H1 (cell line): ENCODE measurements around the gene USP9Y. TPM values are rescaled to one million over a fixed set of nuclear protein-coding genes. Genes with fewer than 3 reads are reported as not detected.

Source experiments
- TBP ChIP-seq: IDR thresholded peaks from 2 replicates; pipeline ENCODE4 v1.6.1; 2011; ENCODE audit warnings: low read depth, low read length, improper control_type of control experiment
- TCF12 ChIP-seq: IDR thresholded peaks from 2 replicates; pipeline ENCODE4 v1.6.1; 2011; ENCODE audit warnings: low read depth, mild to moderate bottlenecking, low read length
- polyA plus RNA-seq, 7 experiments: library from polyadenylated mRNA; depleted of rRNA in 3 of 7; stranded (reverse) in 5 of 7; unstranded in 2 of 7; fragments of >200 nt in 5 of 7; fragments of 200-250 nt in 2 of 7; gene quantifications; 1 replicate in 5 of 7; 2 replicates in 1 of 7; 4 replicates in 1 of 7; pipeline versions ENCODE4 v1.2.1 to v1.2.3, GENCODE V29; 2011 to 2013; ENCODE audit warnings: missing spikeins in 2 of 7, mixed read lengths in 2 of 7
- total RNA-seq: library from RNA; stranded (reverse); fragmentation: NEBNext Ultra II Directional; extraction: Animal tissue kit (Norgen Biotek cat#: 25700); gene quantifications from 2 replicates; pipeline ENCODE4 v1.2.1, GENCODE V29; 2021
- TF ChIP-seq, protein P1 (sequence below): IDR thresholded peaks from 2 replicates; pipeline ENCODE4 v1.6.1; 2012; ENCODE audit warnings: low read length, inconsistent platforms

The USP9Y gene
- total and polyA plus RNA-seq, 2 of the 8 experiments (the other 6 are each of a cell fraction or from before 2014, with no cell fraction given): 28.3 to 34.1 TPM

DNA sequence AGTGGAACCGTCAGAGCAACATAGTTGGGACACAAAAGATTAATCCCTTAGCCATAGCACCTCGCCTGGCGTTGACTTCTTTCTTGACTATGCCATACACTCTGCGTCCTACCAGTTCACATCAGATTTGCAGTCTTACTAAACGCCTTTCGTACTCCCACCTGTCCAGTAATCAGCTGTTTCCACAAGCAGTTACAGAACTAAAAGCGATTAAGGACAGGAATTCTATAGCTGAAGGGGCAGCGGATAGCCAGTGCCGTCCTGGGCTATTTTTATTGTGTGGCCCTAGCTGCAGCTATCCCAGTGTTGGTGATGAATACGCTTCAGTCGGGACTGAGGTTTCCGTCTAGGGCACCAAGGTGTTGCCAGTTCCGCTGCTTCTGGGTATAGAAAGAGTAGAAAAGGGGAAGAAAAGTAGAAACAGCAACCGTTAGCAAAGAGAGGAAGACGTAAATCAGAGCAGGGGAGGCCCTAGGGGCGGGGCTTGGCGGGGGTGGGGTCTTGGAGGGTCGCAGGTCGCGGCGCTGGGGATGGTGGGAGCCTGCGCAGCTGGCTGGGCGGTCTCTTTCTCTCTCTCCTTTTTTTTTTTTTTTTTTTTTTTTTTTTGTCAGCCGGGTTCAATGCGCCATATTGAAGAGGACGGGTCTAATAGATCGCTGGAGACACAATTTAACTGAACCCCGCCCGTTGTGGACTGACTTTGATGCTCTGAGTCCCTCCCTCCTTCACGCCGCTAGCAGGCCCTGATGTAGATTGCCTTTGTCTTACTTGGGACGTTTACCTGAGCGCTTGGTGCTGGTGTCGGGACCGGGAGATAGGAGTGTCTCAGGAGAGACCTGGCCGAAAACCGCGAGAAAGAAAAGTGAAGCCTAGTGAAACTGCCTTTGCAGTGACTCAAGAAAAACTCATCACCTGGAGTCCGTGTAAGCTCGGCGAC is 39.0 kb upstream of the USP9Y start (continued):
- TF ChIP-seq, protein P1, sequence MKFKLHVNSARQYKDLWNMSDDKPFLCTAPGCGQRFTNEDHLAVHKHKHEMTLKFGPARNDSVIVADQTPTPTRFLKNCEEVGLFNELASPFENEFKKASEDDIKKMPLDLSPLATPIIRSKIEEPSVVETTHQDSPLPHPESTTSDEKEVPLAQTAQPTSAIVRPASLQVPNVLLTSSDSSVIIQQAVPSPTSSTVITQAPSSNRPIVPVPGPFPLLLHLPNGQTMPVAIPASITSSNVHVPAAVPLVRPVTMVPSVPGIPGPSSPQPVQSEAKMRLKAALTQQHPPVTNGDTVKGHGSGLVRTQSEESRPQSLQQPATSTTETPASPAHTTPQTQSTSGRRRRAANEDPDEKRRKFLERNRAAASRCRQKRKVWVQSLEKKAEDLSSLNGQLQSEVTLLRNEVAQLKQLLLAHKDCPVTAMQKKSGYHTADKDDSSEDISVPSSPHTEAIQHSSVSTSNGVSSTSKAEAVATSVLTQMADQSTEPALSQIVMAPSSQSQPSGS: no peak
- 0 out of 2 replicates have a peak, but pooled peaks have one; percentile 14 for TF ChIP-seq TBP
- no peak for TF ChIP-seq TCF12
